Neural cell (in vitro differentiated cells): ENCODE data around the gene GNL1. TPM values are rescaled to one million over a fixed set of nuclear protein-coding genes. Genes with fewer than 3 reads are reported as not detected.
A peak's percentile ranks its signal among the peaks of the same experiment; 100 is the strongest.

ENCODE experiments used
- H2AFZ ChIP-seq: fragments of 200-600, 300-800 bp; sonication (generic), shearing (Covaris generic); 2 replicates; pipeline ENCODE4 v1.6.0; 2014; ENCODE audit warnings: low read depth, mild to moderate bottlenecking, antibody characterized with exemption, low read length, moderate library complexity
- H3F3A ChIP-seq: fragments of 200-600 bp; shearing (Covaris generic); 2 replicates; pipeline ENCODE4 v1.6.1; 2016; ENCODE audit warnings: mild to moderate bottlenecking, moderate library complexity, mixed read lengths, antibody characterized with exemption, low read length; ENCODE audit not compliant: insufficient read depth, poor library complexity, severe bottlenecking
- H3K27ac ChIP-seq: fragments of 200-600, 300-800 bp; sonication (generic), shearing (Covaris generic); 2 replicates; pipeline ENCODE4 v1.5.1; 2014; ENCODE audit warnings: mild to moderate bottlenecking, low read length, moderate library complexity
- H3K27me3 ChIP-seq: fragments of 300-800, 200-600 bp; sonication (generic), shearing (Covaris generic); 2 replicates; pipeline ENCODE4 v1.6.0; 2014; ENCODE audit warnings: mild to moderate bottlenecking, low read depth, low read length, moderate library complexity; ENCODE audit not compliant: insufficient read depth
- H3K36me3 ChIP-seq: fragments of 300-800, 200-600 bp; sonication (generic), shearing (Covaris generic); 2 replicates; pipeline ENCODE4 v1.5.1; 2014; ENCODE audit warnings: mild to moderate bottlenecking, antibody characterized with exemption, low read length, moderate library complexity; ENCODE audit not compliant: insufficient read depth
- H3K4me2 ChIP-seq: fragments of 300-800, 200-600 bp; sonication (generic), shearing (Covaris generic); 2 replicates; pipeline ENCODE4 v1.6.0; 2014; ENCODE audit warnings: mild to moderate bottlenecking, low read length
- H3K4me3 ChIP-seq: fragments of 300-800, 200-600 bp; sonication (generic), shearing (Covaris generic); 2 replicates; pipeline ENCODE4 v1.5.1; 2014; ENCODE audit warnings: mild to moderate bottlenecking, low read length, moderate library complexity
- H3K79me2 ChIP-seq: fragments of 200-600 bp; shearing (Covaris generic); replicated peaks from 2 replicates; pipeline ENCODE4 v1.6.0; 2014; ENCODE audit warnings: mild to moderate bottlenecking, low read length, moderate library complexity; ENCODE audit not compliant: insufficient read depth
- H3K9ac ChIP-seq: fragments of 300-800, 200-600 bp; sonication (generic), shearing (Covaris generic); 2 replicates; pipeline ENCODE4 v1.6.1; 2016; ENCODE audit warnings: mild to moderate bottlenecking, low read length, mixed read lengths
- H3K9me2 ChIP-seq: fragments of 200-600 bp; shearing (Covaris generic); 2 replicates; pipeline ENCODE4 v1.6.1; 2016; ENCODE audit warnings: mild to moderate bottlenecking, low read length, mixed read lengths; ENCODE audit not compliant: insufficient read depth
- H3K9me3 ChIP-seq: fragments of 200-600, 300-800 bp; sonication (generic), shearing (Covaris generic); 2 replicates; pipeline ENCODE4 v1.6.1; 2016; ENCODE audit warnings: mild to moderate bottlenecking, mixed run types, low read length, moderate library complexity, mixed read lengths
- H4K20me1 ChIP-seq: fragments of 200-600 bp; shearing (Covaris generic); 2 replicates; pipeline ENCODE4 v1.6.1; 2016; ENCODE audit warnings: mild to moderate bottlenecking, mixed run types; ENCODE audit not compliant: insufficient read depth
- CTCF ChIP-seq: fragments of 450-650 bp; IDR thresholded peaks from 2 replicates; pipeline ENCODE4 v1.5.1; 2014; ENCODE audit warnings: antibody characterized with exemption, mild to moderate bottlenecking, moderate library complexity; ENCODE audit not compliant: poor library complexity, severe bottlenecking
- EP300 ChIP-seq: fragments of 450-650 bp; conservative IDR thresholded peaks from 2 replicates; pipeline ENCODE4 v1.6.1; 2014; ENCODE audit warnings: antibody characterized with exemption, mild to moderate bottlenecking, moderate library complexity; ENCODE audit not compliant: poor library complexity, severe bottlenecking
- EZH2 ChIP-seq: fragments of 200-600, 300-800 bp; shearing (Covaris generic), sonication (generic); IDR thresholded peaks from 2 replicates; pipeline ENCODE4 v1.6.1; 2014; ENCODE audit warnings: antibody characterized with exemption, low read length, borderline replicate concordance, mild to moderate bottlenecking; ENCODE audit not compliant: insufficient read depth, poor library complexity, severe bottlenecking
- MXI1 ChIP-seq: fragments of 450-650 bp; conservative IDR thresholded peaks from 2 replicates; pipeline ENCODE4 v1.6.1; 2014; ENCODE audit warnings: antibody characterized with exemption, mild to moderate bottlenecking; ENCODE audit not compliant: poor library complexity, severe bottlenecking
- POLR2AphosphoS5 ChIP-seq: IDR thresholded peaks from 2 replicates; pipeline ENCODE4 v1.6.1; 2012
- RAD21 ChIP-seq: fragments of 450-650 bp; conservative IDR thresholded peaks from 2 replicates; pipeline ENCODE4 v1.6.1; 2014; ENCODE audit warnings: antibody characterized with exemption, mild to moderate bottlenecking, moderate library complexity
- REST ChIP-seq: IDR thresholded peaks from 2 replicates; pipeline ENCODE4 v1.6.1; 2012; ENCODE audit warnings: borderline replicate concordance
- SMC3 ChIP-seq: fragments of 450-650 bp; conservative IDR thresholded peaks from 2 replicates; pipeline ENCODE4 v1.6.1; 2014; ENCODE audit warnings: antibody characterized with exemption, mild to moderate bottlenecking, moderate library complexity; ENCODE audit not compliant: poor library complexity
- TAF1 ChIP-seq: IDR thresholded peaks from 2 replicates; pipeline ENCODE4 v1.6.1; 2012; ENCODE audit warnings: low read depth
- polyA plus RNA-seq: library from polyadenylated mRNA; depleted of rRNA; stranded (reverse); fragments of >200 nt; gene quantifications from 2 replicates; pipeline ENCODE4 v1.2.3, GENCODE V29; 2014

The GNL1 gene
- polyA plus RNA-seq, 1 donor from 2014 or later, result 38.9 TPM

GRCh38 chr6:30571075-30571761 is 14.9 kb upstream of the GNL1 start, which contains the start of gene ABCF1:
Gene ABCF1, plus strand, starts transcription at chr6:30571442. Its CDS starts 46 bp downstream, at chr6:30571488.
- H3K9me2 ChIP-seq, result no peaks in the 10 kb centered on the region
- H3K36me3 ChIP-seq, result no peaks in the 10 kb centered on the region

GRCh38 chr6:30570740-30571074 is 14.4 kb upstream of the GNL1 start:
- H3K36me3 ChIP-seq, result no peaks in the 10 kb centered on the region
- peak overlapping the region; percentile 78 for H2AFZ ChIP-seq
- no peaks in the 10 kb centered on the region for H3F3A ChIP-seq
- H3K9me3 ChIP-seq, result no peaks in the 10 kb centered on the region
- H3K4me2 ChIP-seq, result peak overlapping the region; percentile 98
- H3K4me3 ChIP-seq, result peak overlapping the region; percentile 77
- H3K9ac ChIP-seq, result peak overlapping the region; percentile 81
- peak overlapping the region; percentile 66 for H3K27ac ChIP-seq
- peaks cover 36% of the 10 kb centered on the region for H3K79me2 ChIP-seq
- no peak for TF ChIP-seq EZH2
- TF ChIP-seq REST, result no peak
- TF ChIP-seq CTCF, result no peak
- TF ChIP-seq POLR2AphosphoS5, result no peak
- H4K20me1 ChIP-seq, result no peaks in the 10 kb centered on the region
- H3K27me3 ChIP-seq, result peaks cover 7% of the 10 kb centered on the region
- H3K9me2 ChIP-seq, result no peaks in the 10 kb centered on the region

More at GRCh38 chr6:30571075-30571761, 14.9 kb upstream of the GNL1 start, which contains the start of gene ABCF1:
- Histone ChIP-seq H3K4me2 (peak within 1 kb of the TSS; percentile 98), H4K20me1 (no peaks in the 10 kb centered on the region), H3K9ac (peak within 1 kb of the TSS; percentile 81), H3K4me3 (peak within 1 kb of the TSS; percentile 77), H3K79me2 (peaks cover 39% of the 10 kb centered on the region), H3K27ac (peak within 1 kb of the TSS; percentile 85), H3K9me3 (no peaks in the 10 kb centered on the region), H3K27me3 (peaks cover 7% of the 10 kb centered on the region), H3F3A (no peaks in the 10 kb centered on the region), H2AFZ (peak within 1 kb of the TSS; percentile 87)
- TF ChIP-seq MXI1 (peak; percentile 99), EZH2 (no peak), TAF1 (peak; percentile 48), RAD21 (no peak), POLR2AphosphoS5 (peak; percentile 92), EP300 (peak; percentile 40), SMC3 (peak; percentile 28), REST (peak; percentile 48), CTCF (no peak)
